Ramos (cell line): ENCODE results near the gene ZBTB25.

Experiments used
- in situ Hi-C: fragments of 300-500 bp; cut with MboI; formaldehyde crosslinking; loops from one replicate; pipeline ENCODE4 v1.14.3; 2022; ENCODE audit warnings: low sequenced_read_pairs; ENCODE audit not compliant: unreplicated experiment

The ZBTB25 gene

GRCh38 chr14:64516969-64517368 is 13.3 kb upstream of the ZBTB25 start:
- in situ Hi-C loops: no loop called here

GRCh38 chr14:64515053-64515452 is 11.4 kb upstream of the ZBTB25 start:
- in situ Hi-C loops: no loop called here

- in situ Hi-C loops: no loop called here
These were observed 9.6 kb upstream of the ZBTB25 start for GRCh38 chr14:64513271-64513670.

- in situ Hi-C loops: no loop called here
These were observed 7.4 kb upstream of the ZBTB25 start for GRCh38 chr14:64510825-64511671.

- in situ Hi-C loops: no loop called here
These were observed 5.4 kb upstream of the ZBTB25 start for GRCh38 chr14:64509036-64509435.

GRCh38 chr14:64508215-64508776 is 4.7 kb upstream of the ZBTB25 start:
- in situ Hi-C loops: no loop called here

- in situ Hi-C loops: no loop called here
These were observed 3.9 kb upstream of the ZBTB25 start for GRCh38 chr14:64507376-64508156.

GRCh38 chr14:64506721-64507120 is 3.1 kb upstream of the ZBTB25 start:
- in situ Hi-C loops: no loop called here

- in situ Hi-C loops: no loop called here
These were observed 1.5 kb upstream of the ZBTB25 start for GRCh38 chr14:64504897-64505794.

- in situ Hi-C loops: no loop called here
These were observed 765 bp upstream of the ZBTB25 start, which contains the start of gene ZBTB1 for GRCh38 chr14:64504310-64504896. Gene ZBTB1, plus strand, starts transcription at chr14:64504770. Its CDS starts 16,735 bp downstream, at chr14:64521505.

GRCh38 chr14:64502887-64503433 is 678 bp downstream of the ZBTB25 start:
- in situ Hi-C loops: no loop called here

GRCh38 chr14:64502456-64502855 is 1.2 kb downstream of the ZBTB25 start:
- in situ Hi-C loops: no loop called here

- in situ Hi-C loops: no loop called here
These were observed 2.0 kb downstream of the ZBTB25 start for GRCh38 chr14:64501411-64502171.

GRCh38 chr14:64500088-64500487 is 3.5 kb downstream of the ZBTB25 start:
- in situ Hi-C loops: no loop called here

GRCh38 chr14:64496764-64497163 is 6.9 kb downstream of the ZBTB25 start:
- in situ Hi-C loops: no loop called here

GRCh38 chr14:64495252-64495651 is 8.4 kb downstream of the ZBTB25 start:
- in situ Hi-C loops: no loop called here

GRCh38 chr14:64493455-64493854 is 10.2 kb downstream of the ZBTB25 start:
- in situ Hi-C loops: no loop called here

GRCh38 chr14:64491637-64492036 is 12.0 kb downstream of the ZBTB25 start:
- in situ Hi-C loops: no loop called here
